HuH-7 (cell line): ENCODE data around the gene ADGRB3.
"Not testable (repeated sequence)": the region's sequence is repeated elsewhere in the genome, so short reads cannot be mapped to it uniquely, and the experiment has no call there.

Source experiments
- DNase-seq: peaks from one replicate; pipeline ENCODE4 v3.0.0; 2011; ENCODE audit warnings: low spot score

Gene ADGRB3

DNA sequence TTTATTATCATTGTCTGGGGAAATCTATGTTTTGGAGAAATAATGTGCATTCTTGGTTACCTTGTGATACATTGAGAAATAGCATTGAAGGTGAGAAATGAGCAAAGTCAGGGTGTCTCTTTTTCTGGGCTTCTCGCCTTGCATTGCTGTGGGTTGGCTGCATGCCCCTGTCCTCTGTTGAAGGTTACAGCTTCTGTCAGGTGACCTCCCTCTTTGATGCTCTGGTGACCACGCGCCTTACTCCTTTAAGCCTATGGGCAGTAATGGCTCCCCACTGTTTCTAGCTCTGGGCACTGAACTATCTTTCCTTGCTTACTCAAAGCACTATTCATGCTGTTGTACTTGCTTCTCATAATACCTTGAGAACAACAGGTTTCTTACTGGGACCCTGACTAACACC, 14.6 kb downstream of the ADGRB3 start:
- DNase-seq: no peak

DNA sequence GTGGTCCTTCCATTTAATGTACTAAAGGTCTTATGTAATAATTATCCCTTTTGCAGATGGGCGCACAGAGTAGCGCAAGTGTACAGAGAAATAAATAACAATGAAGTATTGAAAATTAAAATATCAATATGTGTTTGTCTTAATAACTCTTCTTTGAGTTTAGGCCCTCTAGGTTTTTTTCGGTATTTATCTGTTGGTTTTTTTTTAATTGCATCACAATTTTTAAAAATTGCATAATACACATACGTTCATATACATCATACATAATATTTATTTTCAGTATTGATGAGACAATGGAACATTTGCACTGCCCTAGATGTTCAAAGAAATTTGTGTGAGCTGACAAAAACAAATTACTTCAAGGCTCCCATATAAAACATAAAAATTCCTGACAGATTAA, 15.1 kb downstream of the ADGRB3 start:
- DNase-seq: no peak

DNA sequence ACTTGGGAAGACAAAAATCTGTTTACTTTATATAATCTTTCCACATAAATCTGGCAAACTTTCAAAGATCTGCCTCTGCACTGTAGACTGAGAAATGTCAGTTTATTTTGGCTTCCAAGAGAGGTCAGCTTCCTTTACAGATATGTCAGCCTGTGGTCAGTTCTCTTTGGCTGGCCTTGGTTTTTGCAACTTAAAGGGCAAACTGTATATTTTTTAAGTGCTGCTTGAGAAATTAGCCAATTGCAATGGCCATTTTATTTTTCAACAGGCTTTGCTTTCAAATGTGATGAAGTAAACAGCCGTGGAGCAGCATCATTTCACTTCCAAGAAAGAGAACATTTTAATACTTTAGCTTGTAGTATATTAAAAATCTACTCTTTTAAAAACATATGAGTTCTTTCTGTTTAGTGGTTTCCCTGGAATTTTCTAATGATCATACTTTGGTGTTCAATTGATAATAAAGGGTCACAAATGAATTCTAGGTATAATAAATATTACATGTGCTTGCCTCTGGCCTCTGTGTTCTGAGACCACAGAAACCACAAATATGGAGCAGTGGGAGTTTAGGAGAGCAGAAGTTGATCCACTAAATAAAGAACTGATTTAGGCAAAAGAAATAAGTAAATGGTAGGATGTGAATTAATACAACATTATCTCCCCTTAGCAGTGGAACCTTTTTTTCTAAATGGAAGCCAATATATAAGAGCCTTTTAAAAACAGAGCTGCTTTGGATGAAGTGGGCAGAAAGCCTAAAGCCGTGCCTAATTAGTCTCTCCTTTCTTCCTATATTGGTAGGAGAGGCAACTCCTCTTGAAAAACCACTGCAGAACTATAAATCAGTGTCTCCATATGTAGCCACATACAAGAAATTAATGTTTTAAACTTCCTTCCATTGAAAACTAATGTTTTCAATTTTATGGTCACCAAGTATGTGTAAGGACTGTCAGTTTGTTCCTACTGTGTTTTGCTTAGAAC, 16.2 kb downstream of the ADGRB3 start:
- DNase-seq: no peak

- no peak for DNase-seq
These were observed 17.0 kb downstream of the ADGRB3 start for GRCh38 chr6:68652117-68652536.

DNA sequence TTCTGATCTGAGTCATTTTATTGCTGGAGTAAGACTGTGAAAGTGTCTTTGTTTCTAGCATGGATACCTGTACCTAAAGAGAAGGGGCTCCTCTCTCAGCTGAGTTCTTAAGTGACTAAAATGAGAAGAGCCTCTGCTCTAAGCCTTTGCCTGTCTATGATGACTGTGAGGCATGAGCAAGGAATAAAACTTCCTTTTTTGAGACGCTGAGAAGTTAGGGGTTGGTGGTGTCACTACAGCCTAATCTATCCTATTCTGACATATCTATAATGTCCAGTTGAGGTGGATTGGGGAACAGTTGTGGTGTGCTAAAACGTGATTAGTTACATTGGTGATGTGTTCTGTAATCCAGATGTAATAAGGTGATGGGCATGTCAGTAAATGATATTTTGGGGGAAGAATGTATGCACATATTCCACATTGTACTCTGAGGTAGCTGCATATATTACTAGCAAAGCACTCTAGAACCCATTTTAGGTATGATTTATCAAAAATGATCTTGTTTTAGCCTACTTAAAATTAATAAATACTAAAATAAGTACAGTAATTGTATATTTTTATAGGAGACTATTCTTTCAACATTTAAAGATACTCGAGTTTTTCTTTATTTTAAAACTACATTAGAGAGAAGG, 18.1 kb downstream of the ADGRB3 start:
- no peak for DNase-seq

DNA sequence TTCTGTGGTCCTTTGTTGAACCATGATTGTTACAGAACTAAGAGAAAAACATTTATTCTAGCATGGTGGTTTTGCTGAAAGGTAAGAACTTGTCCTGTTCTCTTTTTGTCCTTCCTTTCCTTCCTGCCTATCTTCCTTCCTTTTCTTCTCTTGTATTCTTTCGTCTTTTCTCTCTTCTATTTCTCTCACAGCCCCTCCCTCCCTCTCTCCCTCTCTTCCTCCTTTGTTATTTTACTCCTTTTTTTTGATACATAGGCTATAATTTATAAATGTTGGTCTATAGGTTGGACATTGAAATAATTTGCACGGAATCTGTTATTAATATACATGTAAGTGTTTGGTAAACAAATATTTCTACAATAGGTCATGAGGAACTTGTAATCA, 18.6 kb downstream of the ADGRB3 start:
- no peak for DNase-seq

- DNase-seq: no peak
These were observed 19.1 kb downstream of the ADGRB3 start for GRCh38 chr6:68654134-68654533.

DNA sequence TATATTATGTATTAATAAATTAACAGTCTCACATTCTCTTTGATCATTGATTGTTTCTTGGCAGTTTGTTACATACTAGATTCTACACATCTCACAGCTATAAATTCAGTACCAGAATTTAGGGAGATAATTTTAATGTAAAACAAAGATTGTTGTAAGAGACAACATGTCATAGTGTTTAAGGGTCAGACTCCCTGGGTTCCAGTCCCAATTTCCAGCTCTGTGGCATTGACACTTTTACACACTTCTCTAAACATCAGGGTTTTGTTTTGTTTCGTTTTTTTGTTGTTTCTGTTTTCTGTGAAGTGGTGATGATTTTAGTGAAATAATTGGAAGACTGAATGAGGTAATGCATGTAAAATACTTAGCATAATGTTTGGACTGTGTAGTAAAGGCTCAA, 19.9 kb downstream of the ADGRB3 start:
- DNase-seq: no peak

- no peak for DNase-seq
These were observed 22.5 kb downstream of the ADGRB3 start for GRCh38 chr6:68657374-68658139.

DNA sequence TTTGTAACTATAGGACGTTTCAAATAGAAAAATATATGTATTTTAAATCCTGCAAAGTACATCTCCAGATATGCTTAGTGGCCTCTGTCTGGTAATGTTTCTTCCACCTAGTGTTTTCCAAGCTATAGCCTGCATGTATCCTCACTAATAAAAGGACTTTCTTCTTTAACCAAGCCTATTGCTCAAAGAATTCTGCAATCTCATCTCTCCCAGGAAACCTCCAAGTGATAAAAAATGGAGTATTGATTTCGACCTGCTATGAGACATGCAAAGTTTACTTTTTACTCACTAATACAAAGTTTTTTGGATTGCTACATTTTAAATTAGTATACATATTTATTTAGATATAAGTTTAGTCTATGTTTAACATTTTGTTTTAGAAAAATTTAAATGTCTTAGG, 23.3 kb downstream of the ADGRB3 start:
- DNase-seq: no peak

- no peak for DNase-seq
These were observed 38.2 kb downstream of the ADGRB3 start for GRCh38 chr6:68673255-68673654.

DNA sequence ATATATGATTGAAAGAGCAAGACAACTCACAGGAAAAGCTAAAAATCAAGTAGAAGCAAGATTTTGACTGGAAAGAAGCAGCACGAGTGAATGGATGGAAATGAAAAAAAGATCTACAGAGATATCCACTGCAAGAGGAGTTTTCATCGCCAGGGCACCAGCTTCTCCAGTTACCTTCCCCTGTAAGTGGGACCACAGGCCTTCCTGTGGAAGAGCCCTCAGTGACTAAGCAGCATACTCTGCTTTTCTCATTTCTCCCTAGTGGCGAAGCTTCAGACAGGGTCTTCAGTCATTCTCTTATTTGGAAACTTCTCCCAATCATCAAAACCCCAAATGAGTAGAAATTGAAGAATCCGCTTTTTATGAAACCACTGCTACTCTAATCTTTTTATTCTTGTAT, 40.5 kb downstream of the ADGRB3 start:
- no peak for DNase-seq

DNA sequence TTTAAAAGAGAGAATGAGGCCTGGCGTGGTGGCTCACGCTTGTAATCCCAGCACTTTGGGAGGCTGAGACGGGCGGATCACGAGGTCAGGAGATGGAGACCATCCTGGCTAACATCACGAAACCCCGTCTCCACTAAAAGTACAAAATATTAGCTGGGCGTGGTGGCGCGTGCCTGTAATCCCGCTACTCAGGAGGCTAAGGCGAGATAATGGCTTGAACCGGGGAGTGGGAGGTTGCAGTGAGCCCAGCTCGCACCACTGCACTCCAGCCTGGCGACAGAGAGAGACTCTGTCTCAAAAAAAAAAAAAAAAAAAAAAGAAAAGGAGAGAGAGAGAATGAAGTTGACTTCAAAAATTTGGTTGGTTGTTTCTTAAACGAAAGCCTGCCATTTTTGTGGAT, 41.0 kb downstream of the ADGRB3 start:
- not testable (repeated sequence) for DNase-seq

DNA sequence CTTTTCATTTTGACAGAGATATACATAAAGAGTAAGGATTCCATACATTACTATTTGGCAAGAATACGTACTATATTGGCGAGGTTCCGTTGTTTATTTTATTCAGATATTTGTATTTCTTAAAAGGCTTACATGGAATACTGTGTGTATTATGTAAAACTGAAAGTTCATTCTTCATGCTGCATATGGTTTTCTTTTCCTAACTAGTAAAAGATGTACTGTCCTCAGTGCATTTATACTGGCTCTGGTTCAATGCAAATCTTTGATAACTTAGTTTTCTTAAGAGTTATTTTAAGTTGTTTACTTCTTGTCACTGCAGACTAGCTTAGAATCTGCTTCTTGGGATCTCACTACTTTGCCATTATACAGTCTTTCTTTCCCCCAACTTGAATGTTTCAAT, 42.0 kb downstream of the ADGRB3 start:
- DNase-seq: no peak

- no peak for DNase-seq
These were observed 44.3 kb downstream of the ADGRB3 start for GRCh38 chr6:68679399-68679798.

DNA sequence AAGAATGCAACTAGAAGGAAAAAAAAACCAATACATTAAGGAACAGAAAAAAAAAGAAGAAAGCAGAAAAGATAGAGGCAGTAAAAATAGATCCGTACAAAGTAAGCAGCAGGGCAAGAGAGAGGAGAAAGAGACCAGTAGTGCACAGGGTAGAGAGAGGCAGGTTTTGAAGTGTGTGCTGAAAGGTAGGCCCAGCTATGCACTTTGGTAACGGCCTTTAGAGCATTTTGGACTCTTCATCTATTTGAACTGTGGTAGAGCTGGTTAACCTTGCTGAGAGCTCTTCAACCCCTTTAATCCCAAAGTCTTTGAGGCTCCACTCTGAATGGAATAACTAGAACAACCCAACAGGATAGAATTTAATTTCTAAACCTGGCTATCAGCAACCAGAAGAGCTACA, 45.2 kb downstream of the ADGRB3 start:
- DNase-seq: no peak

GRCh38 chr6:68689910-68690309, 54.8 kb downstream of the ADGRB3 start:
- DNase-seq: no peak

DNA sequence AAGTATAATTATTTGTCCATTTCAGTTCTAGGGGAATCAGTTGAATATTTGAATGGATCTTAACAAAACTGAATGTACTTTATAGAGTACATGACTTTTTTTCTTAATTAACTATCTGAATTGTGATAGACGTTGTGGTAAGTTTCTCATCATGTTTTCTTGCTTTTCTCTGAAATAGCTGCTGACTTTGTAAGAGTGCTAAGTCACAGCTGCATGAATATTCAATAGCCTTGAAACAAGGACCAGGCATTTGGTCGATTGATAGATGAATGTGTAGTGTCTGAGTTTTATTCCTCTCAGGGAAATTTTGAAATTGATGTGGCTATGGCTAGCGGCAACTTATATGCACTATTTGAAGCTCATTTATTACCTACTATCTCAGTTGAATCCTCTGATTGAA, 56.0 kb downstream of the ADGRB3 start:
- DNase-seq: no peak

DNA sequence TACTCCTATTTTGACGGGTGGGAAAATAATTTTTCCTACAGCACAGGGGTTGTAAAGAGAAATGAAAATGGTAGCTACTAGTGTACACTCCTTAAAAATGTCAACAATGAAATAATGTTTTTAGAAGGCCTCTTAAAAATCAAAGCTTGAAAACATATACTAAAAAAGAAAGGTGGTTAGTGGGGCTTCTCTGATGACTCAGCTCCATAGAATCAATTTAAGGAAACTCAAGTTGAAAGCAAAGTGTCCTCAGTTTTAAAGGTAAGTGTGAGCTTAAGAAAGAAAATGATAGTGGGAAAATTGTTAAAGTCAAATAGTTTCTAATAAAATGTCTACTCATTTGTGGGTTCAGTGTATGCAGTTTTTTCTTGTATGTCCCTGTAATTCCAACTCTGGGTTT, 58.2 kb downstream of the ADGRB3 start:
- DNase-seq: no peak

- no peak for DNase-seq
These were observed 60.3 kb downstream of the ADGRB3 start for GRCh38 chr6:68695403-68695802.

DNA sequence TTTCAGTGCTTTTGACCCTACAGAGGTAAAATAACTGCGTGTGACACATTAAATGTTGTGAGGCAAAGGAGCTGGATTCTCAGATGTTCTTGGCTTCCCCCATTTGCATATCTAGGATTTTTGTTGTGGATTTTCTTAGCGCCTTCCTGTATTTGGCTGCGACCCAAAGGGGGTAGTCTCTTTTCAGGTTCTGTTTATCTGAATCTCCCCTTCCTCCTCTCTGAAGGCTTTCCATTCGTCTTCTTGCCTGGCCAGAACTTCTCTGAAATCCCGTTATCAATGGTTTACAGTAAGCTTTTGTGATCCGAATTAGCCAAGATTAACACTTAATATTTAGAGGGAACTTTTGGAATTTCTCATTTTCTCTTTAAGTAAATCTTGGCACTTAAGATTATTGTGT, 60.8 kb downstream of the ADGRB3 start:
- DNase-seq: no peak

DNA sequence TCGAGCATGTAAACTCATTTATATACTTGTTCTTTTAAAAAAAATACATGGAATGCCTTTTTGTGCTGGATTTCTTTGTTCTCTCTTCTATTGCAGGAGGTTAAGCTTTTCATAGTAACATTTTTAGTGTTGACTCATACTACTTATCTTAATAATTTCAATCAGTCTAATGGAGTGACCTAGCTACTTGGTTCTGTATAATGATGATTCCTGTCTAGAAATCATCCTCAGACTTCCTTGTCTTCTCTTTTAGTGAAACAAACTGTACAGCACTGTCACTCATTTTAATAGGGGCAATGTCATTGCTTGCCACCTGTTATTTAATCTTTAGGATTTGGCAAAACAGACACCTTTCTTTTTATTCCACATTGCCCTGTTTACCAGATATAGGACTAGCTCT, 62.3 kb downstream of the ADGRB3 start:
- no peak for DNase-seq

DNA sequence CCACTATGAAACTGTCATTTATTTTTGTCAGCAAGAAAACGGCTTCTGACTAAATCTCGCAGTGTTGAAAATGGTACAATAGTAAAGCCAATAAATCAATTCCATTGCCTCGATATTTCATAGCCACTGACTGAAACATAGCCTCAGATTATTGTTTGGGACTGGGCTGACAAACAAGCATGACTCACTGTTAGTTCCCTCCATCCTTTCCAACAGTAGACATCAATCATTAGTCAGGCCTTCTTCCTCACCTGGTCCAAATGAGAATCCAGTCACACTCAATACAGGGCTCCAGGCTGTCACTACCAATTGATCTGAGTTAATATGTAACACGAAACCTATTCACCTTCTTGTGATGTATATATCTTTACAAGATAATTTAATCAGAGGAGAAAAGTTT, 66.1 kb downstream of the ADGRB3 start:
- no peak for DNase-seq
